ENCODE results near the gene OR6T1. TPM values are rescaled to one million over a fixed set of nuclear protein-coding genes. Genes with fewer than 3 reads are reported as not detected.

The OR6T1 gene
- total RNA-seq = not detected in 3 replicates

GRCh38 chr11:123943738-123944137 is at the start of gene OR6T1:
Gene OR6T1 (minus strand): TSS chr11:123943838. CDS start chr11:123943838, 0 bp downstream.
- Mint-ChIP-seq H3K27ac (no peak within 1 kb of the TSS), H3K4me3 (no peak within 1 kb of the TSS)
- no peak for TF ChIP-seq CTCF (IDR thresholded peaks at IDR 0.05; ENCODE audit: unreplicated experiment)

GRCh38 chr11:123979311-123979710 is 35.7 kb upstream of the OR6T1 start:
- Mint-ChIP-seq H3K4me1 (no peaks in the 10 kb centered on the region), H3K27ac (no peak overlapping the region), H3K4me3 (no peak overlapping the region), H3K27me3 (ENCODE audit: low read depth) (peaks cover 2% of the 10 kb centered on the region), H3K36me3 (no peaks in the 10 kb centered on the region), H3K9me3 (peaks cover 26% of the 10 kb centered on the region)
- TF ChIP-seq CTCF (IDR thresholded peaks at IDR 0.05; ENCODE audit: unreplicated experiment) = no peak
- DNase-seq (ENCODE audit: low spot score in 2 of 2, unreplicated experiment in 2 of 2) = no peak

More at GRCh38 chr11:123943738-123944137, at the start of gene OR6T1:
- no peaks in the 10 kb centered on the region for H3K36me3 Mint-ChIP-seq
- no peak for DNase-seq (ENCODE audit: low spot score in 2 of 2, unreplicated experiment in 2 of 2)
- H3K9me3 Mint-ChIP-seq = no peaks in the 10 kb centered on the region
- peaks cover 22% of the 10 kb centered on the region for H3K27me3 Mint-ChIP-seq (ENCODE audit: low read depth)
- no peaks in the 10 kb centered on the region for H3K4me1 Mint-ChIP-seq

- DNase-seq (ENCODE audit: low spot score in 2 of 2, unreplicated experiment in 2 of 2) = no peak
- H3K27me3 Mint-ChIP-seq (ENCODE audit: low read depth) = peaks cover 2% of the 10 kb centered on the region
- H3K4me1 Mint-ChIP-seq = no peaks in the 10 kb centered on the region
- H3K36me3 Mint-ChIP-seq = no peaks in the 10 kb centered on the region
- H3K27ac Mint-ChIP-seq = no peak within 1 kb of the TSS
- peaks cover 14% of the 10 kb centered on the region for H3K9me3 Mint-ChIP-seq
- no peak for TF ChIP-seq CTCF (IDR thresholded peaks at IDR 0.05; ENCODE audit: unreplicated experiment)
- H3K4me3 Mint-ChIP-seq = no peak within 1 kb of the TSS
These were observed 34.2 kb upstream of the OR6T1 start, which contains the start of gene OR10S1 for GRCh38 chr11:123977731-123978347. Gene OR10S1 (minus strand): TSS chr11:123977781. CDS start chr11:123977664, 117 bp downstream.

- no peak for TF ChIP-seq CTCF (IDR thresholded peaks at IDR 0.05; ENCODE audit: unreplicated experiment)
- peaks cover 6% of the 10 kb centered on the region for H3K9me3 Mint-ChIP-seq
- no peaks in the 10 kb centered on the region for H3K4me1 Mint-ChIP-seq
- no peaks in the 10 kb centered on the region for H3K36me3 Mint-ChIP-seq
- DNase-seq (ENCODE audit: low spot score in 2 of 2, unreplicated experiment in 2 of 2) = no peak
- no peak overlapping the region for H3K4me3 Mint-ChIP-seq
- peaks cover 2% of the 10 kb centered on the region for H3K27me3 Mint-ChIP-seq (ENCODE audit: low read depth)
- no peak overlapping the region for H3K27ac Mint-ChIP-seq
These were observed 33.3 kb upstream of the OR6T1 start for GRCh38 chr11:123976770-123977560.

GRCh38 chr11:123973816-123974215 is 30.2 kb upstream of the OR6T1 start:
- no peak overlapping the region for H3K27ac Mint-ChIP-seq

More at GRCh38 chr11:123973816-123974215, 30.2 kb upstream of the OR6T1 start:
- peaks cover 7% of the 10 kb centered on the region for H3K9me3 Mint-ChIP-seq
- no peak for DNase-seq (ENCODE audit: low spot score in 2 of 2, unreplicated experiment in 2 of 2)
- no peaks in the 10 kb centered on the region for H3K4me1 Mint-ChIP-seq
- TF ChIP-seq CTCF (IDR thresholded peaks at IDR 0.05; ENCODE audit: unreplicated experiment) = no peak
- no peak overlapping the region for H3K4me3 Mint-ChIP-seq
- H3K36me3 Mint-ChIP-seq = no peaks in the 10 kb centered on the region
- no peaks in the 10 kb centered on the region for H3K27me3 Mint-ChIP-seq (ENCODE audit: low read depth)

Measured in mesothelial cell of epicardium (in vitro differentiated cells).